Activated CD4-positive, alpha-beta T cell treated with anti-CD3 and anti-CD28 coated beads for 36 hours (primary cell): Measurements from ENCODE around the gene NGB. TPM values are rescaled to one million over a fixed set of nuclear protein-coding genes. Genes with fewer than 3 reads are reported as not detected.

Experiments used
- ATAC-seq: fragments of 200-7000 bp; cut with Tn5 transposase; one replicate; pipeline ENCODE4 v1.10.0; 2021; ENCODE audit warnings: mild to moderate bottlenecking, moderate library complexity
- CTCF ChIA-PET: fragments of 350-600 bp; sonication (Branson Sonifier 250); formaldehyde crosslinking; loops from one replicate; lab custom pipeline; 2021; ENCODE audit warnings: antibody characterized with exemption; lab: Charles Lee
- POLR2A ChIA-PET: fragments of 350-600 bp; sonication (Branson Sonifier 250); formaldehyde crosslinking; loops from one replicate; lab custom pipeline; 2021; ENCODE audit warnings: antibody characterized with exemption, inconsistent platforms; lab: Charles Lee
- DNase-seq: peaks from one replicate; pipeline ENCODE4 v3.0.0-alpha.2; 2020
- H3K27ac Mint-ChIP-seq: one replicate; pipeline ENCODE4 v1.8.0; 2021; ENCODE audit warnings: mixed read lengths
- H3K27me3 Mint-ChIP-seq: one replicate; pipeline ENCODE4 v1.8.0; 2021; ENCODE audit warnings: mixed read lengths
- H3K36me3 Mint-ChIP-seq: one replicate; pipeline ENCODE4 v1.8.0; 2021; ENCODE audit warnings: low read depth, mixed read lengths
- H3K4me1 Mint-ChIP-seq: one replicate; pipeline ENCODE4 v1.8.0; 2021; ENCODE audit warnings: mixed read lengths
- H3K4me3 Mint-ChIP-seq: one replicate; pipeline ENCODE4 v1.8.0; 2021; ENCODE audit warnings: mild to moderate bottlenecking, moderate library complexity, mixed read lengths
- H3K9me3 Mint-ChIP-seq: one replicate; pipeline ENCODE4 v1.8.0; 2021; ENCODE audit warnings: low read depth, mixed read lengths
- intact Hi-C, 2 experiments: fragments of 100-400 bp; cut with DNase I in 1 of 2; cut with micrococcal nuclease in 1 of 2; formaldehyde crosslinking; loops; one replicate each; pipeline versions ENCODE4 v1.14.2 to v1.15.1; 2022 to 2024; cut with DNase I, micrococcal nuclease
- total RNA-seq, 2 experiments: library from RNA; stranded (reverse); gene quantifications; one replicate each; pipeline ENCODE4 v1.2.3, GENCODE V29; 2021

NGB gene
- total RNA-seq, 2 experiments from 2014 or later = not detected

DNA sequence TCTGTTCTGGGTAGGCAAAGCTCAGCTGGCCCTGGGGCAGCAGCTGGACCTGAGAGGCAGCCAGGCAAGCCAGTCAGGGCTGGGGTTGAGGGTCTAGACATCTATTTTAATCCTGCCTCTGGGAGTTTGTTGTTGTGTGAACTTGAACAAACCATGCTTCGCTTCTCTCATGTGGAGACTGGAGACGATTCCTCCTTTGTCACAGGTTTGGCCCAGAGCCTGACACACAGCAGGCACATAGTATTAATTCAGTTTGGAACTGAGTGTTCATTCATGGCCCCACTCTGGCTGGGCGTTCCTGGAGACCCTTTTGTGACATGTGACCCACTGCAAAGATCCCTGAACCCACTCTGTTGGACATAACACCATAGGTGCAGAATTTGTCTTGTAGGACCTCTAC, 39.3 kb downstream of the NGB start:
- Mint-ChIP-seq H3K27ac (no peak overlapping the region), H3K4me1 (no peaks in the 10 kb centered on the region), H3K27me3 (no peaks in the 10 kb centered on the region), H3K4me3 (no peak overlapping the region), H3K9me3 (no peaks in the 10 kb centered on the region), H3K36me3 (no peaks in the 10 kb centered on the region)
- ChIA-PET POLR2A (no interaction called here), CTCF (no interaction called here)
- no peak for ATAC-seq
- no peak for DNase-seq
- intact Hi-C loops = no loop called here

DNA sequence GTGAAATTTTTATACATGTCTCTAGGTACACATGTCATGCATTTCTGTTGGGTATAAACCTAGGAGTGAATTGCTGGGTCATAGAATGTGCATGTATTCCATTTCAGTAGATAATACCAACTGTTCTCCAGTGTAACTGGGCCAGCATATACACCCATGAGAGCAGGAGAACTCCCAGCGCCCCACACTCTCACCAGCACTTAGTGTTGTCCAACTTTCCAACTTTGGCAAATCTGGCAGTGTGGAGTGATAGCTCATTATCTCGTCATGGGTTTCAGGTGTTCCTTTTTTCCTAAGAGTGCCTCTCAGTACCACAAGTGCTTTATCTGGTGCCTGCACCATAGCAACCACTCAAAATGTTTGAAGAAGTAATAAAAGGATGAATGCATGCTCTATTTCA, 40.1 kb downstream of the NGB start:
- CTCF ChIA-PET = no interaction called here
- ATAC-seq (no peak), DNase-seq (no peak)
- Mint-ChIP-seq H3K27me3 (no peaks in the 10 kb centered on the region), H3K27ac (no peak overlapping the region), H3K36me3 (no peaks in the 10 kb centered on the region), H3K4me3 (no peak overlapping the region), H3K9me3 (no peaks in the 10 kb centered on the region), H3K4me1 (no peaks in the 10 kb centered on the region)
- POLR2A ChIA-PET = no interaction called here
- intact Hi-C loops = no loop called here

DNA sequence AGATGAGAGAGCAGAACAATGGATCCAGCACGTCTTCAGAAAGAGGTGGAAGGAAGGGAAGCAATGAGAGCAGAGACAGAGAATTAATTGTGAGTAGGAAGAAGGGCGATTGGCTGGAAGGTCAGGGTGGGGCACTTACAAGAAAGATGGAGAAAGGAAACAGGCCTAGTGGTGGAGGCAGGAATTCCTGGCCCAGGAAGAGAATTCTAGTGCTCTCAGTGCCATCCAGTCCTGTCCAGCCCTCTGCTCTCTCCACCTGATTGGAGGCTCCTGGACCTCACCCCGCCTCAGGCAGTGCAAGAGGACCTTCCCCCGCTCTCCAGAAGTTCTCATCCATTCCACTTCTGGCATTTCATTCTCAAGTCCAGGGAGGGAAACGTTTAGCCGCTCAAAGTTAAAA, 43.0 kb downstream of the NGB start:
- no peaks in the 10 kb centered on the region for H3K4me1 Mint-ChIP-seq
- ChIA-PET POLR2A (interaction anchor here (0.6 kb wide), 1 partner anchor 10 kb away, joined by 5 read pairs; no protein-coding TSS in a partner anchor), CTCF (no interaction called here)
- H3K9me3 Mint-ChIP-seq = no peaks in the 10 kb centered on the region
- no peaks in the 10 kb centered on the region for H3K36me3 Mint-ChIP-seq
- DNase-seq (no peak), ATAC-seq (no peak)
- no peaks in the 10 kb centered on the region for H3K27me3 Mint-ChIP-seq
- no peak overlapping the region for H3K4me3 Mint-ChIP-seq
- no peak overlapping the region for H3K27ac Mint-ChIP-seq
- intact Hi-C loops = no loop called here

DNA sequence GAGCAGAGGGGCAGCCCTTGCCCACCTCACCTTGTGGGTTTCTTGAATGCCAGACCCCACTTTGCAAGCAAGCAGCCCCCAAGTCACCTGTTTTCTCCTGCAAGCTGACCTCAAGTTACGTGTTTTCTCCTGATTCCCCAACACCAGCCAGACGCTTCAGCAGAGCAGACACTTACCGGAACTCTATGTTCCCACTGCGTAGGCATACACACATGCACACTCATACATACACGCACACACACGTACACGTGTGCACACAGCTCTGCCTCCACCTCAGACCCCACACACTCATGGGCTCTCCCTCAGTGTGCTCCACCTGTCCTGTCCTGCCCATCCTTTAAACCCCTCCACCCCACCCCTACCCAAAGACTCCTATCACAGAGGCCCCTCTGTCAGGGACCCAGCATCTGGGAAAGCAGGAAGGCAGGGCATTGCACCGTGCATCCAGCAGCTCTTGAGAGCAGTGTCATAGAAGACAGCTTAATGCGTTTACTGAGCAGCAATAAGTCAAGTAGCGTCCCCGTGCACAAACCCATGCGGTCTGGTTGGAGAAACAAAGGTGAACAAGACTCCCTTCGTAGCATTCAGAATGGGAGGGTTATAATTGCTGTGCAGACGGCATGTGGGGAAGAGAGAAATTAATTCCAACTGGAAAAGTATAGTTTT, 45.0 kb downstream of the NGB start:
- DNase-seq = no peak
- no peak for ATAC-seq
- Mint-ChIP-seq H3K27me3 (no peaks in the 10 kb centered on the region), H3K27ac (no peak overlapping the region), H3K4me3 (no peak overlapping the region), H3K4me1 (no peaks in the 10 kb centered on the region), H3K9me3 (no peaks in the 10 kb centered on the region), H3K36me3 (no peaks in the 10 kb centered on the region)
- POLR2A ChIA-PET = no interaction called here
- CTCF ChIA-PET = interaction anchor here (0.6 to 1.2 kb wide), 2 partner anchors 12 to 18 kb away, joined by 3 to 4 read pairs; no protein-coding TSS in a partner anchor
- intact Hi-C loops = no loop called here

DNA sequence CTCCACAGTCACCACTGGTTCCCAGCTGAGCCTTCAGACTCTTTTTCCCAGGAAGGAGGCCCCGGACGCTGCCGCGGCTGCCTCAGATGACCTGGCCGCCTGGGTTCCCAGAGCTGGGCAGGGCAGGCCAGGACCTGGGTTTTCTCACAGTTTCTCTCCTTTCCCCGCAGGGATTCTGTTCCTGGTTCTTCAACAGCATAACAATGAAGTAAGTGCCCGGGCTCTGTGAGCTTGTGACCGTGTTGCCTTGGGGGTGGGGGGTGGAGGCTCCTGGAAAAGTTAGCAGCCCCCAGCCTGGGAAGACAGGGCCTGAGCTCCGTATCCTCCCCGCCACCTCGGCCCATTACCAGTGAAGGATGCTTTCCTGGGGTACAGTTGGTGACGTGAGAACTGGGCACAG, 45.8 kb downstream of the NGB start:
- Mint-ChIP-seq H3K4me3 (no peak overlapping the region), H3K9me3 (no peaks in the 10 kb centered on the region), H3K36me3 (no peaks in the 10 kb centered on the region), H3K27ac (no peak overlapping the region), H3K4me1 (no peaks in the 10 kb centered on the region), H3K27me3 (no peaks in the 10 kb centered on the region)
- DNase-seq (no peak), ATAC-seq (no peak)
- ChIA-PET POLR2A (interaction anchor here (0.6 kb wide), 1 partner anchor 158 kb away, joined by 3 read pairs; no protein-coding TSS in a partner anchor), CTCF (interaction anchor here (0.6 kb wide), 1 partner anchor 19 kb away, joined by 3 read pairs; no protein-coding TSS in a partner anchor)
- intact Hi-C loops = no loop called here

DNA sequence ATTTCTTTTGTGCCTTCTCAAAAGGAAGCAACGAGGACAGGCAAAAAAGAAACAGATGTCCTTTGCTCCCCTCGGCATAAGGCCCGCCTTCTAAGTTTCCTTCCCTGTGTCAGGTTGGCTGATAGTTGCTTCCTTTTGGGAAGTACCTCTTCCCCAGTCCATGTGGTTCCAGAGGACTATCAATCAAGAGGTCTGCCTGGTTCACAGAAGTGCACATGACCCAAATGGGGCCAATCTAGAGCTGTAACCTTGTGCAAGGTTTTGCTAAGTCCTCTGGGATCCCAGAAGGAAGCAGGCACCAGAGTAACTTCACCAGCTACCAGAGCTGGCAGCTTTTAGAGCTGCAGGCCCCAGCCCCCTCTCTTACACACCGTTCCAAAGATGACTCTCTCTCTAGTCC, 46.8 kb downstream of the NGB start:
- ChIA-PET POLR2A (no interaction called here), CTCF (interaction anchor here (0.7 kb wide), 1 partner anchor 72 kb away, joined by 3 read pairs; no protein-coding TSS in a partner anchor)
- intact Hi-C loops = no loop called here
- no peak overlapping the region for H3K4me3 Mint-ChIP-seq
- no peaks in the 10 kb centered on the region for H3K9me3 Mint-ChIP-seq
- DNase-seq (no peak), ATAC-seq (no peak)
- H3K36me3 Mint-ChIP-seq = no peaks in the 10 kb centered on the region
- H3K27me3 Mint-ChIP-seq = no peaks in the 10 kb centered on the region
- H3K27ac Mint-ChIP-seq = no peak overlapping the region
- H3K4me1 Mint-ChIP-seq = no peaks in the 10 kb centered on the region

DNA sequence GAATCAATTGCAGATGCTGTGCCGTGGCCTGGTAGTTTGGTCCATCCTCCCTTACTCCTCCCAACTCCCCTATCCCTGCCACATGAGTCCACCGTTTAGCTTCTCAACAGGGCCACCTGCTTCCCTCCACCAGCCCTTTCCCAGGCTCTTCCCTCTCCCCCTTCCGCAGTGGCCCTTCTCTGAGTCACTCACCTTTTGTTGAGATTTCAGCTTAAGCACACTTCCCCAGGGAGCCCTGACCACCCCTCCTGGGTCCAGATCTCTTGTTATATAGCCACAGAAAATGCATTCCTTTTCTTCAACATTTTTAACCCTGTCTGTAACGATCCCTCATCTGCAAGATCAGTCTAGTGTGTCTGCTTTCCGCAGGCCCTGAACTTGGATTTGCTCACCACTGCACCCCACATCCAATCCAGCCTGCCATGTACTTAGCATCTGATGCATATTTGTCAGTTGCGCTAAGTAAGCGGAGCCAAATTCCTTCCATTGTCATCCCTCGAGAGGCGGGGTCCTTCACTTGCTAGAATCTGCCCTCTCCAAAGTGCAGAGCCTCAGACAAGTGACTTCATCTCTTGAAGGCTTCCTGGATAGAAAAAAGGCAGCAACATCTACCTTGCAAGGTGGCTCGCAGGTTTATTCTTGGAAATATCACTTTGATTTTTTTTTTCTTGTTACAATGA, 48.3 kb downstream of the NGB start:
- Mint-ChIP-seq H3K27ac (no peak overlapping the region), H3K4me1 (no peaks in the 10 kb centered on the region), H3K27me3 (no peaks in the 10 kb centered on the region), H3K9me3 (no peaks in the 10 kb centered on the region), H3K4me3 (no peak overlapping the region), H3K36me3 (no peaks in the 10 kb centered on the region)
- ChIA-PET POLR2A (no interaction called here), CTCF (no interaction called here)
- ATAC-seq (no peak), DNase-seq (no peak)
- intact Hi-C loops = no loop called here

DNA sequence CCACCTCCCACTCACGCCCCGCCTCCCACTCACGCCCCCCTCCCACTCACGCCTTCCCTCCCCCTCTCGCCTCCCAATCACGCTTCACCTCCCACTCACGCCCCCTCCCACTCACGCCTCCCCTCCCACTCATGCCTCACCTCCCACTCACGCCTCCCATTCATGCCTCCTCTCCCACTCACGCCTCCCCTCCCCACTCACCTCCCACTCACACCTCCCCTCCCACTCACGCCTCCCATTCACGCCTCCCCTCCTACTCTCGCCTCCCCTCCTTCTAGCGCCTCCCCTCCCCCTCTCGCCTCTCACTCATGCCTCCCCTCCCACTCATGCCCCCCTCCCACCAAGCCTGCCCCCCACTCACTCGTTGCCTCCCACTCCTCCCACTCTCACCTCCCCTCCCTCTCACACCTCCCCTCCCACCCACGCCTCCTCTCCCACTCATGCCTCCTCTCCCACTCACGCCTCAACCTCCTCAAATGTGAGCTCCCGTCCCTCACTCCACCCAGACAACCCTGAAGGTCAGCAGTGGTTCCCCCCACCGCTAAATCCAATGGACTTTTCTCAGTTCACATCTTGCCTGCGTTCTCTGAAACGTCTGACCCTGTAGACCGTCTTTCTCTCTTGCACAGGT, 49.6 kb downstream of the NGB start:
- CTCF ChIA-PET = no interaction called here
- Mint-ChIP-seq H3K4me1 (no peaks in the 10 kb centered on the region), H3K36me3 (no peaks in the 10 kb centered on the region), H3K27ac (no peak overlapping the region), H3K4me3 (no peak overlapping the region), H3K27me3 (peaks cover 3% of the 10 kb centered on the region), H3K9me3 (no peaks in the 10 kb centered on the region)
- ATAC-seq (no peak), DNase-seq (no peak)
- POLR2A ChIA-PET = no interaction called here
- intact Hi-C loops = no loop called here

DNA sequence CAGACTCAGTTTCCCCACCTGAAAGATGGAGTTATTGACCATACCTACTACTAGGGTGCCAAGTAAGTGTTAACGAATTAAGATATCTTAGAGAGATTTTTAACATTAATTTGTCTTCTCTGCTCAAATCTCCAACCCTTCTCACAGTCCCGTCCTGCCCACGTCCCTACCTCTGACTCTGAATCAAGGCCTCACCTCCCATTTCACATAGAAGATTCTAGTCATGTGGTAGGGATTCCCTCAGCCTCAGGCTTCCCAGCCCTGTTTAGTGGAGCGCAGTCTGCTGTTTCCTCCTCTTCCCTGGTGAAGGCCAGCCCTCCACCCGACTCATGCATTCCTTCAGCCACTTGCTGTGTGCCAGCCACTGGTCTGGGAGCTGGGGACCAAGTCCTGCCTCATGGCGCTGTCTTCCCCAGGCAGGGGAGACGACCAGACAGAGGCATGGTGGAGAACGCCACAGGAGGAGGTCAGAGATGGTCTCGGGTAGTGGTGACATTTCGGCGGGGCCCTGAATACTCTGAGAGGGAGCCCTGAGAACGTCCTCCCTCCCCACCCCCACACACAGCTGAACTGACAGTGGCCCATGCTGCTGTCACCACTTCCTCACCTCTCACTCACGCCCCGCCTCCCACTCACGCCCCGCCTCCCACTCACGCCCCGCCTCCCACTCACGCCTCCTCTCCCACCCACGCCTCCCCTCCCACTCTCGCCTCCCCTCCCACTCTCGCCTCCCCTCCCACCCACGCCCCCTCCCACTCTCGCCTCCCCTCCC, 50.6 kb downstream of the NGB start:
- no peak overlapping the region for H3K4me3 Mint-ChIP-seq
- DNase-seq (no peak), ATAC-seq (no peak)
- ChIA-PET POLR2A (no interaction called here), CTCF (no interaction called here)
- H3K27ac Mint-ChIP-seq = no peak overlapping the region
- no peaks in the 10 kb centered on the region for H3K4me1 Mint-ChIP-seq
- H3K9me3 Mint-ChIP-seq = no peaks in the 10 kb centered on the region
- H3K27me3 Mint-ChIP-seq = peaks cover 10% of the 10 kb centered on the region
- intact Hi-C loops = no loop called here
- no peaks in the 10 kb centered on the region for H3K36me3 Mint-ChIP-seq

DNA sequence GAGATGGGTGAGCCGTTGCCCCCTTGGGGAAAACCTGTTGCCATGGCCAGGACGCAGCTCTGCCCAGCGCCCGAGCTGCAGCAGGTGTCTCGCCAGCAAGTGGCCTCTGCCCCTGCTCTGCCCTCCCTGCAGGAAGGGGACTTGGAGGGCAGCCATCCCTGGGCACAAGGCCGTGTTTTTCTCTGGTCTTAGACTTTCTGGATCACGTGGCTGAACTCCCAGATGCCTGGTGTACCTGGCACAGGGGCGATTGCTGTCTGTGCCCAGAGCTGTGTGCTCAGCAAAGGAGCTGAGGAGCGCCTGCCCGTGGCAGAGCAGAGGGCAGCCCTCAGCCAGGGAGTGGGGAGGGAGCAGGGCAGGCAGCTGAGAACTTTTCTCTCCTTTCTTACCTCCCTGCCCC, 51.4 kb downstream of the NGB start:
- DNase-seq = no peak
- Mint-ChIP-seq H3K4me1 (no peaks in the 10 kb centered on the region), H3K27me3 (peaks cover 15% of the 10 kb centered on the region), H3K36me3 (no peaks in the 10 kb centered on the region), H3K9me3 (no peaks in the 10 kb centered on the region), H3K27ac (no peak overlapping the region), H3K4me3 (no peak overlapping the region)
- ChIA-PET CTCF (no interaction called here), POLR2A (no interaction called here)
- no peak for ATAC-seq
- intact Hi-C loops = no loop called here

DNA sequence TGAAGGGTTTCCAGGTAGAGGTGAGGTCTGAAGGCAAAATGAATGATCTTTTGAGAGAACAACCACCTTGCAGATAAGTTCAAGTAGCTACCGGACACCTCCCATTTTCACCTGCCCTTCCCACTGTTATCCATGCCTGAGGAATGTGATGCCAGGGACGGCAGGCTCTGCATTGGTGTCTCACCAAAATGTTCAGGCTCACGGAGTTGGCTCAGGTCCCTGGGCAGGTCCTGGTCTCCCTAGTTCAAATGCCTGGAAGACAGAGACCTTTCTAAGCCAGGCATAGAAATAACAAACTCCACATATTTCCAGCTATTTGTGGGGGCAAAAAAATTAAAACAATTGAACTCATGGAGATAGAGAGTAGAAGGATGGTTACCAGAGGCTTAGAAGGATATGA, 53.5 kb downstream of the NGB start:
- H3K9me3 Mint-ChIP-seq = no peaks in the 10 kb centered on the region
- peaks cover 18% of the 10 kb centered on the region for H3K27me3 Mint-ChIP-seq
- DNase-seq (no peak), ATAC-seq (no peak)
- no peaks in the 10 kb centered on the region for H3K4me1 Mint-ChIP-seq
- ChIA-PET CTCF (interaction anchor here (0.6 kb wide), 1 partner anchor 727 kb away, joined by 3 read pairs; no protein-coding TSS in a partner anchor), POLR2A (no interaction called here)
- H3K36me3 Mint-ChIP-seq = no peaks in the 10 kb centered on the region
- H3K4me3 Mint-ChIP-seq = no peak overlapping the region
- intact Hi-C loops = no loop called here
- H3K27ac Mint-ChIP-seq = no peak overlapping the region
